ENCODE results near the gene SPRR2D.

DNA sequence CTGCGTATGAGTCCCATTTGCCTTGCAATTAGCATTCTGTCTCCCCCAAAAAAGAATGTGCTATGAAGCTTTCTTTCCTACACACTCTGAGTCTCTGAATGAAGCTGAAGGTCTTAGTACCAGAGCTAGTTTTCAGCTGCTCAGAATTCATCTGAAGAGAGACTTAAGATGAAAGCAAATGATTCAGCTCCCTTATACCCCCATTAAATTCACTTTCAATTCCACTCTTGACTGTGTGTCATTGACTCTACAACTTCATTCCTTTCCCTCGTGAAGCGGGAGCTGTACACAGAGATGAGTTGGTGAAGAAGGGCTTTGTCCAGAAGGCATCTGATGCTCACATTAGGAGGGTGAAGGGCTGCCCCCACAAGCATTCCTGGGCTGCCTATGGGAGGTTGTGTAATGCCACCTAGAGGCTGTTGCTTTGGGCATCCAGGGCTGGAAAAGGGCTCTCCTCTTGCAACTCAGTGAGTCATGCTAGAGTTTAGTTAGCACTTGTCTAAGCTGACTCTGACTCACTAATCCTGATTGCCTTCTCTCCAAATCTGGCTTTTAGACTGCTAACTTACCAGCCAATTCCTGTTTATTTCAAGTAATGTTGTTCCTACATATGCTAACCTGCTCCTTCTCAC, 8.1 kb downstream of the SPRR2D start:
- TF ChIP-seq, protein P1, sequence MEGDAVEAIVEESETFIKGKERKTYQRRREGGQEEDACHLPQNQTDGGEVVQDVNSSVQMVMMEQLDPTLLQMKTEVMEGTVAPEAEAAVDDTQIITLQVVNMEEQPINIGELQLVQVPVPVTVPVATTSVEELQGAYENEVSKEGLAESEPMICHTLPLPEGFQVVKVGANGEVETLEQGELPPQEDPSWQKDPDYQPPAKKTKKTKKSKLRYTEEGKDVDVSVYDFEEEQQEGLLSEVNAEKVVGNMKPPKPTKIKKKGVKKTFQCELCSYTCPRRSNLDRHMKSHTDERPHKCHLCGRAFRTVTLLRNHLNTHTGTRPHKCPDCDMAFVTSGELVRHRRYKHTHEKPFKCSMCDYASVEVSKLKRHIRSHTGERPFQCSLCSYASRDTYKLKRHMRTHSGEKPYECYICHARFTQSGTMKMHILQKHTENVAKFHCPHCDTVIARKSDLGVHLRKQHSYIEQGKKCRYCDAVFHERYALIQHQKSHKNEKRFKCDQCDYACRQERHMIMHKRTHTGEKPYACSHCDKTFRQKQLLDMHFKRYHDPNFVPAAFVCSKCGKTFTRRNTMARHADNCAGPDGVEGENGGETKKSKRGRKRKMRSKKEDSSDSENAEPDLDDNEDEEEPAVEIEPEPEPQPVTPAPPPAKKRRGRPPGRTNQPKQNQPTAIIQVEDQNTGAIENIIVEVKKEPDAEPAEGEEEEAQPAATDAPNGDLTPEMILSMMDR (optimal IDR thresholded peaks at IDR 0.05 in 1 of 3, IDR thresholded peaks at IDR 0.05 in 1 of 3, conservative IDR thresholded peaks at IDR 0.05 in 1 of 3; ENCODE audit: extremely low read depth in 1 of 3, insufficient read depth in 2 of 3, low read length in 3 of 3), result peak; percentile 57 to 89 (median 81)
- TF ChIP-seq EZH2 (IDR thresholded peaks at IDR 0.05; ENCODE audit: low read length), result no peak
